HUDEP-2 (cell line): ENCODE results near the gene CPLX1.

Source experiments
- DNase-seq, 76 experiments: peaks; one replicate each; lab custom pipeline; 2025; ENCODE audit not compliant: unreplicated experiment in 76 of 76; lab: John Stamatoyannopoulos, UW

The CPLX1 gene

GRCh38 chr4:833731-834367, 7.9 kb upstream of the CPLX1 start:
- DNase-seq = no peak

- DNase-seq = no peak
These were observed 7.2 kb upstream of the CPLX1 start for GRCh38 chr4:833156-833555.

DNA sequence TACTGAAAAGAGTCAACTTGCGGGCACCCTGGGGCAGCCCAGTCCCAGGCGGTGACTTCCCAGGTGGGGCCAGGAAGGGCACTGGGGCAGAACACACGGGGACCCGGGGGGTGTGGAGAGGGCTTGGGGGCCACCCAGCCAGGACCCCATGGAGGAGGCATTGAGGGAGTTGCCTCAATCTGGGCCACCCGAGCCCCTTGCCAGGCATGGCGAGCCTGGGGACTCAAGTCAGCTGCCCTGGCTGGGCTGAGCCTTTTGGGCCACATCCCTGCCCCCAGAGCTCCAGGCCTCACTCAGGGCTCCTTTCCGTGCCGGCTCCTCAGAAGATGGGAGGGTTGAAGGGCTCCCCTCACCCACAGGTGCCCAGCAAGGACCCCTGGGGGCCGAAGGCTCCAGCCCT, 6.6 kb upstream of the CPLX1 start:
- no peak for DNase-seq

DNA sequence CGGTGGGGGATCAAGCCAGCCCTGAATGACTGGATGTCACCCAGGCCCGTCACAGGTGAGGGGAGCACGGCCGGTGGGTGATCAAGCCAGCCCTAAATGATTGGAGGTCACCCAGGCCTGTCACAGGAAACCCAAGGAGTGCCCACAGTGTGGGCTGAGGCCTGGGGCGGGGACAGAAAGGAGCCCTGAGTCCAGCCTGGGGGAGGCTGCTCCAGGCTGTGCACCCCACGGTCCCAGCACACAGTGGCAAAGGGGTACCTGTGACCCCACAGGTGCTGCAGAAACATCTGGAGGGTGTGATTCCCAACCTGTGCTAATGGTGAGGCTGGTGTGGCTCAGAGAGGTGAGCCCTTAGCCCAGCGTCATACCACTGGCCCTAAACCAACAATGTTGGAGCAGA, 6.2 kb upstream of the CPLX1 start:
- DNase-seq = no peak

DNA sequence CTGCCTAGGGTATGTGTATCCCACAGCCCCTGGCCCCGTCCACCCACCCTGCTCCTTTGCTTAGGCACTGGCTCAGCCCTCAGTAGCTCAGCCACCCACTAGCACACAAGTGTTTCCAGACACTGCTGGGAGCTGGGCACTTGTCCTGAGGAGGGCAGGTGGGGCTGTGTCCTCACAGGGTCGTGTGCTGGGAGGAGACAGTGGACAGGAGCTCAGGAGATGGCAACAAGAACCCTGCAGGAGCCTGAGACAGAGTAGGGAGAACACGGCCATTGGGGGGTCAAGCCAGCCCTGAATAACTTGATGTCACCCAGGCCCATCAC, 5.5 kb upstream of the CPLX1 start:
- no peak for DNase-seq

DNA sequence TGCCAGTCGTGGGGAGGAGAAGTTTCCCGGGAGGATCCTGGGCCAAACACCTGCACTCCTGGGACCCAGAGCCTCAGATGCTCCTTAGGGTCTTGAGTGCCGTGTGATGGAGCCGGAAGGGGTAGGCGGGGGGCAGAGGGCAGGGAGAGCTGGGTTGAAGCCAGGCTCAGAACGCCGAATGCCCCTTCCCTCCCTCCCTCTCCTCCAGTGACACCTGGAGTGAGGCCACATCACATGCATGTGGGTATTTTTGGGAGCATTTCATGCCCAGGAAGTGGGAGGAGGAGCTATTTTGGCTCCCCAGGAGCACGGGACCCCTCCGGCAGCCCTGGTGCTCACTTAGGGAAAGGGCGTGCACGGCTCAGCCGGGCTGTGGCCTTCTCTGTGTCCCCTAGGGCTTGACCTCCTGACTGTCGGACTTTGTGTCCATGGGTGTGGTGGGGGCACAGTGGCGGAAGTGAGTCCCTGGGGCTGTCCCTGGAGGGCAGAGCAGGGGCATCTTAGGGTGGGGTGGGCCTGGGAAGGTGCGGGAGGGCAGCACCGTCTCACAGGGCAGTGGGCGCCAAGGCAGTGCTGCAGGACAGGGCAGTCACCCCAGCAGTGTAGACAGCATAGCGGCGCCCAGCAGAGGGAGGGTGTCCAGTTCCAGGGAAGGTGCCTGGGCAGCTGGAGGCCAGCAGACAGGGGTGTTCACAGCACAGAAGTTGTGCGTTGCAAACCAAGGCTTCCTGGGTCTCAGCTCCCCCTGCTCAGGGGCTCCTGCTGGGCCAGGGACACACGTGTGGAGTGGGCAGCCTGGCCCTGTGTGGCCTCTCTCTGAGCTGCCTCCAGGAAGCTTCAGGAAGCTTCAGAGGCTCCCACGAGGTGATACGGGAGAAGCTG, 4.9 kb upstream of the CPLX1 start:
- no peak for DNase-seq

- DNase-seq = no peak
These were observed 4.1 kb upstream of the CPLX1 start for GRCh38 chr4:829761-830600.

DNA sequence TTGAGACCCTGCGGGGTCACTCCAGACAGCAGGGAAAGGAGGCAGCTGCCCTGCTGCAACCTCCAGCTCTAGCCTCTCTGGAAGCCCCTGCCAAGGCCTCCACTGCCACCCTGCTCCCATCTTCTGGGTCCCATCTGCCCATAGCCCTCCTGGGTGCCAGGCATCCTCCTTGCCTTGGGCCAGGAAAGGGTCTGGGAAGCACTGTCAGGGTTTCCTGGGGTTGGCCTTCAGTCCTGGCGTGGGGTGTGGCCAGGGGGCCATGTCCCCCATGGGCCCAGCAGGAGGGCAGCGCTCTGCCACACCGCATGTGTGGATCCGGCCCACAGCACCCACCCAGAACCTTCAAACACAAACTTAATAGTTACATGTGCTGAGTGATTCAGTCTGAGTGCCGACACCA, 3.4 kb upstream of the CPLX1 start:
- DNase-seq = no peak

GRCh38 chr4:828641-829271, 2.8 kb upstream of the CPLX1 start:
- DNase-seq = no peak

DNA sequence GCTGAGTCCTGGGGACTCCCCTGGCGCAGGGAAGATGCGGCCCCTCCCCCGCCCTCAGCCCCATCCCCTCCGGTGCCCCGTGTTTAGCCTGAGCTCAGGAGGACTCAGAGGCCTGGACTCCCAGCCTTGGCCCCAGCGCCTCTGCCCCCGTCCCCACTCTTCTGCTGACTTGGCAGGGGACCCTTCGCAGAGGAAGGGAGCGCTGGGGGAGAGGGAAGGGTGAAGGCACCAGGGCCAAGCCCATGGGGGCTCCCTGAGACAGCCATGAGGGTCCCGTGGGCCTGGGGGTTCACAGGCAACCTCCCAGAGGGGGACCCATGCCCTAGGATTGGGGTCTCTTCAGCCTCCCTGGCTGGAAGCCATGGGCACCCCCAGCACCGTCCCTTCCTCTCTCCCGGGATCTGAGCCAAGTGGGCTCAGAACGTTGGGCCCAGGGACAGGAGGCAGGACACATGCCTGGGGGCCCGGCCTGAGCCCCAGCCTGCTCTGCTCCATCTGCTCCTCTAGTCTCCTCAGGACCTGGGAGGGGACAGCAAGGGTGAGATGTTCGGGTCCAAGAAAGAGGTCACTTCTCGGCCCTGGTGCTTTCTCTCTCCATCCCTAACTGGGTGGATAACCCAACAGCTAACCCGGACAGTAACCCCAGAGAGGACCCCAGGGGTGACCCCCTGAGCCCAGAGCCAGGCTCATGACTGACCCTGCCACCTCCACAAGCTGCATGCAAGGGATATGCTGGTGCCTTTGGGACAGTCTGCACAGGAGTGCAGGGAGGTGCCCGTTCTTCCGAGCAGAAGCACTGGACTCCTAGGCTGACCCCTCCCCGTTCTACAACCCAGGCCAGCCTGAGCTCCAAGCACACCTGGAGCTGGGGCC, 1.5 kb upstream of the CPLX1 start:
- no peak for DNase-seq

DNA sequence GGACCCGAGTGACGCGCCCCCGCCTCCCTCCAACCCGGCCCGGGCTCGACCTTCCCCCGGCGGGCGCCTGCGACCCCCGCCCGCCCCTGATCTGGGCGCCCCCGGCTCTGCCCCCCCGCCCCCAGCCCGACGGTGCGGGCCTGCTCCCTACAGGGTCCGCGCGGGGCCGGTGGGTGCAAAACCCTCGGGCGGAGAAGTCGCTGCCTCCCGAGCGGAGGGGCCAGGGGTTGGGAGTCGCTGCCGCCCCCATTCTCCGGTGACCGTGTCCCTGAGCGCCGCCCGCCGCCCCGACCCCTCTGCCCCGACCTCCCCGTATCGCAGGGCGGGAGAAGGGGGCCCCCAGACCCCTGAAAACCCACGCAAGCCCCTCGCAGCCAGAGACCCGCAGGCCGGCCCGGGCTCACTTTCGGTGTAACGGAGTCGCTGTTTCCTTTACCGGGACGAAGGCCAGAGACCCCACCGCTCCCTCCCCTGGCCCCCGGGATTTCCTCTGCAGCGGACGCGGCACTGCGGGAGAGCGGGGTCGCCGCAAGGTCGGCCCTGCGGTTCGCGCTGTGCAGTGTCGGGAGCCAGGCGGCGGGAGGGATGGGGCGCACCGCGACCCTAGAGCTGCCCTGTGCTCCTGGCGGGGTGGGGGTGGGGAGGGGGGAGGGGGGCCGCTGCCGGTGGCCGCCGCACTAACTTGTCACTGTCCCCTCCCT, 729 bp upstream of the CPLX1 start:
- DNase-seq = no peak

GRCh38 chr4:825063-825970, 612 bp downstream of the CPLX1 start:
- no peak for DNase-seq

GRCh38 chr4:824461-825062, 1.4 kb downstream of the CPLX1 start:
- DNase-seq = no peak

- DNase-seq = no peak
These were observed 2.0 kb downstream of the CPLX1 start for GRCh38 chr4:823761-824460.

DNA sequence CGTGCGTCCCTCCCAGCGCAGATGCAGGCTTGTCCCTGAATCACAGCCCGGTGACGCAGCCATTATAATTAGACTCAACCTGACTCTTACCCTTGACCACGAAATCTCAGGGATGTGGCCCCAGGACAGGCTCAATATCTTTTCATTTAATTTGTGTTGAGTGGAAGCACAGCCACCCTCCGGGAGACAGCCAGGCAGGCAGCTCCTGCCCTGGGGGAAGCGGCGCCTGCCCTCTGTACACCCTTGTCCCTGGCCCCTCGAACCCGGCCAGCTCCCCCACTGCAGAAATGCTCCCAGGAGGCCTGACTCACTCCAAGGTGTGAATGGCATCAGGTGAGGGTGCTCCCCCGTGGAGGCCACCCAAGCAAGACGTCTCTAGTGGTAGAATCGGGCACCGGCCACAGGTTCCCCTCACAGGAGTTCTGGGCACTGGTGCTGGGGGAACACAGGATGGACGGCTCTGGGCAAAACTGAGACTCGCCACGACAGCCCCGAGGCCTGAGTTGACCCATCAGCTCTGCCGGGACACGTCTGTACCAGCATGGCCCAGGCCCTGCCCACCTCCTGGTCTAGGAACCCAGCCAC, 2.7 kb downstream of the CPLX1 start:
- DNase-seq = no peak

DNA sequence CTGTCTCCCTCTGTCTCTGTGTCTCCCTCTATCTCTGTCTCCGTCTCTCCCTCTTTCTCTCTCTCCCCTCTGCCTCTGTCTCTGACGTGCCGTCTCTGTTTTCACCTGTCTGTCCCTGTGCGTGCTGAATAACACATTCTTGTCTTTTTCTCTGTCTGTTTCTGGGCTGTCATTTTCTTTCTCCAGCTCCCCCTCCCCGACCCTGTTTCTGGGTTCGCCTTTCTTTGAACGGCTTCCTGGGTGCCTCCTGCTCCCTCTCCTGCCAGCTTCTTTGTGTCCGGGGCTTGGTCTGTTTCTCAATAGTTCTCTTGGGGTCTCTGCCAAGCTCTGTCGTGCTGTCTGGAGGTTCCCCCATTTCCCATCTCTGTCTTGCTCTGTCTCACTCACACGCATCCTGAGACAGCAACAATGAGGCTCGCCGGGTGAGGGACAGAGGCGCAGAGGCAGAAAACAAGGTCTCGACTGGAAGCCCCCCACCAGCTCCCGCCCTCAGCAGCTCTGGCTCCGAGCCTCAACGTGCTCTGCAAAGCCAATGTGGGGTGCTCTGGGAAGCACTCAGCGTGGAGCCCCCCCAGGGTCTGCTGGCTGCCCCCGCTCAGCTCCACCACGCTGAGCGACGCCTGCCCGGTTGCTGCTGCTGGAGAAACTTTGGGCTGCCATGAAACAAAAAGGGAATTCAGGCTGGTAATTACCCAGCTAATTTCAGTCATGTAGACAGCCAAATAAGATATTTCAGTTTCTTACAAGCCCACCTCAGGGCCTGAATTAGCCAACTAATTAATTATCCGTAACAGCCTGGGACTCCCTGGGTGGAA, 3.4 kb downstream of the CPLX1 start:
- no peak for DNase-seq
